Cerebellar nuclear complex (tissue), 1 donor: ENCODE results near the gene EVPL.

Experiments used
- DNase-seq, 2 experiments: peaks; one replicate each; lab custom pipeline; 2025; lab: John Stamatoyannopoulos, UW

EVPL gene

GRCh38 chr17:76017481-76018339, 9.4 kb downstream of the EVPL start:
- DNase-seq = no peak

GRCh38 chr17:76014925-76015261, 12.2 kb downstream of the EVPL start:
- no peak for DNase-seq

GRCh38 chr17:76014100-76014924, 12.8 kb downstream of the EVPL start:
- DNase-seq = no peak

- no peak for DNase-seq
Observed at GRCh38 chr17:76013377-76013932, 13.7 kb downstream of the EVPL start.

- DNase-seq = no peak
Observed at GRCh38 chr17:76011951-76012350, 15.2 kb downstream of the EVPL start.

- no peak for DNase-seq
Observed at GRCh38 chr17:76009969-76010661, 17.0 kb downstream of the EVPL start.

- DNase-seq = no peak
Observed at GRCh38 chr17:76009447-76009846, 17.7 kb downstream of the EVPL start.

GRCh38 chr17:76008630-76009425, 18.3 kb downstream of the EVPL start:
- DNase-seq = no peak

- DNase-seq = no peak
Observed at GRCh38 chr17:76008208-76008607, 18.9 kb downstream of the EVPL start.

GRCh38 chr17:76007850-76008165, 19.3 kb downstream of the EVPL start:
- no peak for DNase-seq

- DNase-seq = no peak
Observed at GRCh38 chr17:76007131-76007849, 19.8 kb downstream of the EVPL start.

- no peak for DNase-seq
Observed at GRCh38 chr17:76005263-76006149, 21.6 kb downstream of the EVPL start.

- DNase-seq = no peak
Observed at GRCh38 chr17:76004750-76005262, 22.3 kb downstream of the EVPL start.

- no peak for DNase-seq
Observed at GRCh38 chr17:76003915-76004314, 23.2 kb downstream of the EVPL start.

GRCh38 chr17:76002100-76002499, 25.0 kb downstream of the EVPL start:
- DNase-seq = no peak

- DNase-seq = no peak
Observed at GRCh38 chr17:76000755-76001521, 26.2 kb downstream of the EVPL start, which contains the start of gene CDK3. Gene CDK3, plus strand, starts transcription at chr17:76000855. Its CDS starts 571 bp downstream, at chr17:76001426.

GRCh38 chr17:76000016-76000754, 26.9 kb downstream of the EVPL start:
- DNase-seq = no peak

- no peak for DNase-seq
Observed at GRCh38 chr17:75998327-75998795, 28.7 kb downstream of the EVPL start.
